HG02884 (cell line): ENCODE results near the gene BMF.

ENCODE experiments used
- ATAC-seq: cut with Tn5 transposase; IDR thresholded peaks from one replicate; pipeline ENCODE4 v1.9.1; 2021; ENCODE audit warnings: mild to moderate bottlenecking, moderate library complexity; ENCODE audit not compliant: unreplicated experiment

Gene BMF

DNA sequence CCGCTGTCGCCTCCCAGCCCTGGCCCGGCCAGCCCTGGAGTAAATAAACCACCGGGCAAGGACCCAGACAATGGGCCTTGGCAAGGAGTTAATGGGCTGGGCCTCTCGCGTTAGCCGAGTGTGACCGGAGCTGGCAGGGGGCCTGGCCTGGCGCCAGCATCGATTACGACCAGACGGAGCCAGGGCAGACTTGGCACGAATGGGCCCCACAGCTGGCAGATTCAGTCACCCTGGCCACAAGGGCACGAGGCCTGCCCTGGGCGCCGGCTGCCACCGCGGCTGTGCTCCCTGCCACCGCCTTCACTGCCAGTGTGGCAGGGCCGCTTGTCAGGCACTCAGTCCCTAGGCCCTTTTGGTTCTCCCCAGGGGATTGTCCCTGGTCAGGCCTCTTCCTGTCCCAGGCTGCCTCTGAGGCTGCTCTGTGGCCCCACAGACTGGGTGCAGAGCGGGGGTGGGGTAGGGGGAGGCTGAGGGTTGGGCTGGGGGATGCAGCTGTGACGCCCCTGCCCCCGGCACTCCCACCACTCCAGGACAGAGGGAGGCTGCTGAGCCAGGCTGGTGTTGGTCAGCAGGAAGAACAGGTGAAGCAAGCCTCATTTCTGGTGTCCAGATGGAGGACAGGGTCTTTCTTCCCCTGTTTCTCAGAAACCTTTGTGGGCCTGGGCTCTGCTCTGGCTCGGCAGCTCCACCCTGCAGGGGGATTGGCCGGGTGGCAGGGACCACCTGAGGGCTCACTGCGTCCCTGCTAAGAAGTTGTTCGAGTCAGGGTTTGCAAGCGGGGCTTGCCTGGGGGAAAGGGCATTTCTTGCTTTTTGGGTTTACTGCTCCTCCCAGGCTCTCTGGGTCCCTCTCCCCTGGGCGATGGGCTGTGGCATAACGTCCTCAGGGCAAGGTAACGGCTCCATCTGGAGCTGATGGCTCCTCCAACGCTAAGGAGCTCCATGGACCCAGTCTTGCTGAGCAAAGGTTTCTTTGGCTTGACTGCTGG is 39.2 kb downstream of the BMF start:
- ATAC-seq: no peak

DNA sequence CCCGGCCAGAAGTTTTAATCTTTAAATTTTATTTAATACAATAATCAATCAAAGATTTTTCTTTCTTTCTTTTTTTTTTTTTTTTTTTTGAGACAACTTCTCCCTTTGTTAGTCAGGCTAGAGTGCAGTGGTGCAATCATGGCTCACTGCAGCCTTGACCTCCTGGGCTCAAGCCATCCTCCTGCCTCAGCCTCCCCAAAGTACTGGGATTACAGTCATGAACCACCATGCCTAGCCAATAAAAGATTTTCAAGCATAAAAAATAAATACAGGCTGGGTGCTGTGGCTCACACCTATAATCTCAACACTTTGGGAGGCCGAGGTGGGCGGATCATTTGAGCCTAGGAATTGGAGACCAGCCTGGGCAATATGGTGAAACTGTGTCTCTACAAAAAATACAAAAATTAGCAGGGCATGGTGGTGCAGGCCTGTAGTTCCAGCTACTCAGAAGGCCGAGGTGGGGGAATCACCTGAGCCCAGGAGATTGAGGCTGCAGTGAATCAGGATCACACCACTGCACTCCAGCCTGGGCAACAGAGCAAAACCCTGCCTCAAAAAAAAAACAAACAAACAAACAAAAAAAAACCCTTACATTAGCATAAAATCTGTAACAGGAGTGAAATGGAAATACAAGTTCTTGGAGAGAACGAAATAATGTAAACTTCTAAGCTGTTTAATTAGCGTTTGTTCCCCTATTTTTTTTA is 40.6 kb downstream of the BMF start:
- ATAC-seq: no peak

DNA sequence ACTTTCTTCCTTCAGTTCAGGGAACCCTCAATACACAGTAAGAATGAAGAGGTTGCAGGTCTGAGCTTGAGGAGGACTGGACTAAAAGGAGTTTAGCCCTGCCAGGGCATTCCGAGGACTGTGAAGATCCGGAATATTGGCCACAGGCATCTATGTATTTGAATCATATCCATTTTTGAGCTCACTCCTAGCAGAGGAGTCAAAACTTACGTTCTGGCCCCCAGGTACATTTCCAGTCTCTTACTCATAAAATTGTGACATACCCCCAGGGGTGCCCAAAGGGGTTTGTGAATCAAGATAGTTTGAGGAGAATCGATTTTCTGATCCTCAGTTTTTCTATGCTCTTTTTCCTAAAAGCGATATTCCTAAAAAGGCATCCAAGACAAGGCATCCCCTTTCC is 42.1 kb downstream of the BMF start:
- ATAC-seq: no peak

DNA sequence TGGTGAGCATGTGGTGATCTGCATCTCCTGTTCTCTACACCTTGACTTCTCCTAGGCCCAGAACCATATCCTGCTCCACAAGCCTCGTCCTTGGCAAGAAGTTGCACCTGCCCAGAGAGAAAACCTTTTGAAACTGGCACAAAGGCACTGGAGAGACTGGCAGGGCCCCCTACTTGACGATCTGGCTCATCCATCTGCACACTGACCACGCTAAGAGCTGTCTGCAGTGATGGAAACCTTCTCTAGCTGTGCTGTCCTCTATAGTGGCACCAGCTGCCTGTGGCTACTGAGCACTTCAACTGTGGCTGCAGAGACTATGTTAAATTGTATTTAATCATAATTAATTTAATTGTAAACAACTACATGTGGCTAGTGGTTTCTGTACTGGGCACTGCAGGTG is 43.5 kb downstream of the BMF start:
- ATAC-seq: no peak

DNA sequence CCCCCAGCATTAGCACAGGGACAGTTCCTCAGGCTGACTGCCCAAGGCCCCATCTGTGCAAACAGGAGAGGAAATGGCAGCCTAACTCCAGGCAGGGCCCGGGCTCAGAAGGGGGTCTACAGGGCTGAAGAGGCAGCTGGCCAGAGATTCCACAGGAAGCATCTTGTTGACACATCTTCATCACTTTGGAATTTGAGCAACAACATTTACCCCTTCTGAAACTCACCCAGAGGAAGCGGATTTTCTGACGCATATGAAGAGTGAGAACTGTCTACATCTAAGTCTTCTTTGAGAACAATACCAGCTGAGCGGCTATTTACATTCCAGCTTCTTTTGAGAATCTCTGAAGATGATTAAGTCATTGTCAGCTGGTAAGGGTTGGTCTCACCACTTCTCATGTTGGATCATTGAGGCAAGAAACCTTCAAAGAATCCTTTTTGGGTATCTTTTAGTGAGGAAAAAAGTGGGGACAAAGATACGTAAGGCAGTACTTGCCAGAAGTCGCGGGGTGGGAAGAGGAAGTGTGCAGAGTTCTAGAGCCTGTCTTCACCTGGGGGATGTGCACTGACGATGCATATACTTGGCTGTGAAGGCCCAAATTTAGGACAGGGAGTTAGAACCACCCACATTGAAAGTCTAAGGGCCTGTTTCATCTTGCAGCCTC is 44.3 kb downstream of the BMF start:
- peak; percentile 59 for ATAC-seq

DNA sequence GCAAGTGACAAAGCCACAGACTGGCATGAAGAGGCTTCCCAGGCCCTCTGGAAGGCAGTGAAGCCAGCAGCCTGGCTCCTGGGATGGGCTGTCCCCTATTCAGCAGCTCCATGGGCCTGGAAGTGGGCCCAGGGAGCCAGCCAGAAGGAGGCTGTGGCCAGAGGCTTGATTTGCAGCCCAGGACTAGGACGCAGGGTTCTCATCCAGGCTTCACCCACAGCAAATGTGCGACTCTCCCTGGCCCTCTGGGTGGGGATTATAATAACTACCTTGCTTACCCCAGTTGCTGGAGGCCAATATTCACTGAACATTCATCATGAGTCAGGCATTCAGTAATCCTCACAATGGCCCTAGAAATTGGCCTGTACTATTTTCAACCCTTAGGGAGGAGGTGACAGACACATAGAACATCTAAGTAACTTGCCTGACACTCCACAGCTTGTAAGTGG is 45.1 kb downstream of the BMF start:
- ATAC-seq: no peak

DNA sequence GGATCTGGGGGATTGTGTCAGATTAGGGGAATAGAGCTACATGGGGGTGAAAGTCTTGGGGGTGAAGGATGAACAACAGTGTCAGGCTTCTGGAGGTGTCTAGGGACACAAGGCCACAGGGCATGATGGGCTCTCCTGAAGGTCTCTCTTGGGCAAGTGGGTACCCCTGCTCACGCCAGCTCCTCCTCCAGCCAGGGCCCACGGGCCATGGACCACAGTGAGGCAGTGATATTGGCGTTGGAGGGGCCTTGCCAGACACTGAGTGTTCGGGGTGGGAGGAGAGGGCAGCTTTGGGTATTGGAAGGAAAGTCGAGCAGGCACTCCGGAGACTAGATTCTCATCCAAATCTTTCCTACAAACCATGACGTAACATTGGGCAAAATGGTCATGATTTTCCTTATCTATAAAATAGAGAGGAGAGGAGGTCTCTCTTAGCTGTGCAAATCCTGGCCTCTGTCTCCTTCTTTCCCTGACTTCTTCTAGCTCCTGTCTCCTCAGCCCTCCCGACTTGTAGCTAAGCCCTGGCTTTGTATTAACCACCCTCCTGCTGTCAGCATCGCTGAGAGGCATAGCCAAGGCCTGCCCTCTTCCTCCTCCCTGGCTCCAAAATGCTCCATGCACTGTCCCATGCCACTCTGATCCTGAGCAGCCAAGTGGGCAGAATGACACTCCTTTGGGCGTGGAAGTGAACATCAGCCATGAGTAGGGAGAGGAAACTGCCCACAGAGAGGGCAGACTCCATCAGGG is 45.7 kb downstream of the BMF start:
- ATAC-seq: no peak

DNA sequence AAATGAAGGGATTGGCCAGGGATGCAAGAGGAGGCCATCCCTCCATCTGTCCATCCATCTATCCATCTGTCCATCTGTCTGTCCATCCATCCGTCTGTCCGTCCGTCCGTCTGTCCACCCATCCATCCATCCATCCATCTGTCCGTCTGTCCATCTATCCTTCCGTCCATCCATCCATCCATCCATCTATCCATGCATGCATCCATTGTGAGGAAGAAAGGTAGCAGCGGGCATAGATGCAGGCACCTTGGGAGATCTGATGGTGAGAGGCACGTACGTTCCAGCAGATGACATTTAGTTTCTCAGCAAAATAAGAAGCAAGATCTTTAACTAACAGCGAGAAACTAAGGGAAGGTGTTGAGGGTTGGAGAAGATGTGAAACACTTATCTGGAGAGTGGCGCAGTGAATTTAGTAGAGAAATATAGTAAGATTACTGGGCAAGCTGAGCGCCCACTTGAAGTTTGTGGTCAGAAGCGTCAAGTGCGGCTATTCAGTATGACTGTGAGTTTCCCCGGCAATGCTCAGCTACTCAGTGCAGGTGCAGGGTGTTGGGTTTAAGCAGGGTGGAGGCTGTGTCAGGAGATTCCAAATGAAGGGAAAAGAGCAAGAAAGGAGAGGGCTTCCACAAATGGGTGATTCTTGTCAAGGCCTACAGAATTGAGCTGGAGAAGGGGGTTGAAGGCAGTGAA is 47.3 kb downstream of the BMF start:
- peak; percentile 70 for ATAC-seq

DNA sequence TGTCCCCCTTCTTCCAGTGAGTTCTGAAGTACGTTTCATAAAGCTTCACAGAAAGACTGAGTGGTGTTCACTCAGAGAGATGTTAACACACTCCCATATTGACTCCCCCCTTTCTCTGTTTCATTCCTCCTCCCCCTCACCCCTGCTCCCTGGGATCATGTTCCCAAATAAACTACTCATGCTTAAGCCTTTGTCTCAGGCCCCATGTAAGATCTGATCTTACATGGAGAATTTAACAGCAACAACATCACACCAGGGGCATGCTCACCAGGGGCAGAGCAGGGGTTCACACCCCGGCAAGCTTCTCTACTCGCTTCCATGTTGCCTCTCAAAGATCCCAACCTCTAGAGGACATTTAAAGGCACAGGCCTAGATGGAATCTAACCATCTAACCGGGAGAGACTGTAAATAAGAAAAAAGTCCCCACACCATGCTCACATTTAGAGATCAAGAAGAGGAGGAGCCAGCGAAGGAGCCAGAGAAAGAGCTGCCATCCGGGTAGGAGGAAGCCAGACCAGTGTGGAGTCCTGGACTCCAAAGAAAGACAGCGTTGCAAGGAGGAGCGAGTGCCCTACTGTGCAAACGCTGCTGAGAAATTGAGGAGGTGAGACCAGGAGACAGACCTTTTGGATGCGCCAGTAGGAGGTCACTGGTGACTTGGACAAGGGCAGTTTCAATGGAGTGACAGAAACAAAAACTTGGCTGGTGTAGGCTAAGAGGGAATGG is 48.3 kb downstream of the BMF start:
- no peak for ATAC-seq

DNA sequence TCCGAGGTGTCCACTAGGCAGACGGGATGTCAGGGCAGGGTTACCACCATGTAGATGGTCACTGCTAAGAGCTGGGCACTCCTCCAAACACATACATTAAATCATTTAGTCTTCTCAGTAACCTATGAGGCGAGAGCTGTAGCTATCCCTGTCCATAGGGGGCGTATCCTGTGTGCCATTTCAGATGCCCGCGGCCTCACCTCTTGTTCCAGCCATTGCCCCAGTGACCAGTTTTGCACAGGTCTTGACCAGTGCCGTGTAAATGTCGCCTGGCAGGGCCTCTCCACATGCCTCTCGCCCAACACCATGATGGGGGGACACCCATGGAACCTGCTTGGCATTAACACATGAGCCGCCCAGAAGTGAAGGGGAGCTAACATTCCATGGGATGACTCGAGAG is 48.9 kb downstream of the BMF start:
- no peak for ATAC-seq

DNA sequence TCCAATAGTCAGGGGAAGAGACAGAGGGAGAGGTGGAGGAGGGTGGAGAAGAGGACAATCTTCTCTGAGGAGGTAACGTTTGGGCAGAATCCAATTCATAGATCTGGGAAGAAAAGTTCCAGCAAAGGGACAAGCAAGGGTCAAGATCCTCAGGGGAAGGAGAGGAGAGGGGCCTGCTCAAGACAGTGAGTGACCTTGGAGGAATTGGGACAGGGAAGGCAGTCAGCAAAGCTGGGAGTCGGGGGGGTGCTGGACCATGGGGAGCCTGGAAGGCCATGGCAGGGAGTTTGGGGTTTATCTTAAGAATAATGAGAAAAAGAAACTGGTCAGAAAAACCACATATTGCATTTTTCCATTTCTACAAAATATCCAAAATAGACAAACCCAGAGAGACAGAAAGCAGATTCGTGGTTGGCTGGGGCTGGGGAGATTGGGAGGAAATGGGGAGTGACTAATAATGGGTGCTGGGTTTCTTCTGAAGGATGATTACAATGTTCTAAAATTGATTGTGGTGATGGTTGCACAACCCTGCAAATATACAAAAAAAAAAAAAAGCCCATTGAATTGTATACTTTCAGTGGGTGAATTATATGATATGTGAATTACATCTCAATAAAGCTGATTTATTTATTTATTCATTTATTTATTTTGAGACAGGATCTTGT is 50.1 kb downstream of the BMF start:
- no peak for ATAC-seq

DNA sequence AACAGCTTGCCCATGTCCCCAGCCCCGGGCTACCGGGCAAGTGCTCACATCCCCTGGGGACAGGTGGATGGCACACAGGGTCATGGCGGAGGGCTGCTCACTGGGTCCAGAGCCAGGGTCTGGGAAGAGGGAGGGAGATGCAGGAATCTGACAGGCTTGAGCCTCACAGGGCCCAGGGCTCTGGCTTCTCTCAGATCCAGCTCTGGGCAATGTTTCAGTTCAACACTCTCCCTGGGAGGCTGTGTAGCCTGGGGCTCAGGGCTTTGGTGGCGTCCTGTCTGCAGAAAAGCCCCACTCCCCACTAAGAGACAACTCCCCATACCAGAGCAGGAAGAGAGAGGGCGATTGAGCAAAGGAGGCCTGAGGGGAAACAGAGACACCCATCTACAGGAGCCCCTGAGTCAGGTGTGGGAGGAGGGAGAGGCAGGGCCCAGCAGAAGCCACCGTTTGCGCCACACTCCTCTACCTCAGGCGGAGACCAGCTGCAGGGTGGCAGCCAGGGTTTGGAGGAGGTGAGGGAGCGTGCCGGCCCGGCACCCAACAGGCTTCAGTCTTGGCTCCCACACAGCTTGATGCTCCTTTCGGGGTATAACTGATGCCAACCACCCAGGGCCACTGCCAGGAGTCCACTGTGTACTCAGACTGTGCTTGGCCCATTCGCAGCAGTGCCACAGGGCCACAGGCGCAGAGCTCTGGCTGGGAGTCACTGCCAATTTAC is 52.9 kb downstream of the BMF start:
- no peak for ATAC-seq

DNA sequence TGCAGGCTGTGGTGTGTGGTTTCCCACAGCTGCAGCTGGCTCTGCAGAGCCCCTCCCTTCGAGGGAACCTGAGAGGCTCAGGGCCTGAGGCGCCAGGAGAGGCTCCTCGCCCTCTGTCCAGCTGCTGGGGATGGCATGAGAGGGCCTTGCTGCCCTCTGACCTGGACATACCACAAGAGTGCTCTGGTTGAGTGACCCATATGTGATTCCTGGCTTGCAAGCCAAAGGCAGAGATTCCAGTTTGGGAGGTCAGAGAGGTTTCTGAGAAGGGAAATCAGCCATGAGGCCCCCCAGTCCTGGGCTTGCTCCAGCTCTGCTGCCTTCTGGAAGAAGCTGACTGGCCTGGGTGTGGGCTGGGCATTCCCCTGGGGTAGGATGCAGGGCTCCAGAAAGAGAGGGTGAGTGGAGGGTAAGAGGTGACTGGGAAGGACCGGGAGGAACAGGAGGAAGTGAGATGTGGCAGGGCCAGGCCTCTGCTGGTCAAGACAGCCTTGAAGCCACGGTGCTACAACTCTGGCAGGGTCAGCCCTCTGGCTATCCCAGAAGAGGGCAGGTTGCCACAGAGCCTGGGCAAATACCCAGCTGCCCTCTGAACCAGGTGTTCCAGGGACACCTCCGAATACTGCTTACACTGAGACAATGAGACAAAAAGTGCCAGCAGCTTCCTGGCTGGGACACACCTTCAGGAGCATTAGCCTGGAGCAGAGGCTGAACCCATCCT is 53.7 kb downstream of the BMF start:
- peak; percentile 82 for ATAC-seq

DNA sequence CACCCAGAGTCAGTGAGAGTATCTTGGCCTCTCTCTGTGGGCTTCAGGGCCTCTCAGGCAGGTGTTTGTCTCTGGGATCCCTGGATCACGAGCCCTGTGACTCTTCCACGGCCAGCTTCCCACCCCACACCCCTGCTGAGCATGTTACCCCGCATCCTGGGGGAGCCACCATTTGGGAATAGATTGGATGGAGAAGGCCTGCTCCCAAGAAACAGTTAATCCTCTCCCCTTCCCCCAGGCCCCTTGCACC is 54.1 kb downstream of the BMF start:
- ATAC-seq: peak; percentile 31

DNA sequence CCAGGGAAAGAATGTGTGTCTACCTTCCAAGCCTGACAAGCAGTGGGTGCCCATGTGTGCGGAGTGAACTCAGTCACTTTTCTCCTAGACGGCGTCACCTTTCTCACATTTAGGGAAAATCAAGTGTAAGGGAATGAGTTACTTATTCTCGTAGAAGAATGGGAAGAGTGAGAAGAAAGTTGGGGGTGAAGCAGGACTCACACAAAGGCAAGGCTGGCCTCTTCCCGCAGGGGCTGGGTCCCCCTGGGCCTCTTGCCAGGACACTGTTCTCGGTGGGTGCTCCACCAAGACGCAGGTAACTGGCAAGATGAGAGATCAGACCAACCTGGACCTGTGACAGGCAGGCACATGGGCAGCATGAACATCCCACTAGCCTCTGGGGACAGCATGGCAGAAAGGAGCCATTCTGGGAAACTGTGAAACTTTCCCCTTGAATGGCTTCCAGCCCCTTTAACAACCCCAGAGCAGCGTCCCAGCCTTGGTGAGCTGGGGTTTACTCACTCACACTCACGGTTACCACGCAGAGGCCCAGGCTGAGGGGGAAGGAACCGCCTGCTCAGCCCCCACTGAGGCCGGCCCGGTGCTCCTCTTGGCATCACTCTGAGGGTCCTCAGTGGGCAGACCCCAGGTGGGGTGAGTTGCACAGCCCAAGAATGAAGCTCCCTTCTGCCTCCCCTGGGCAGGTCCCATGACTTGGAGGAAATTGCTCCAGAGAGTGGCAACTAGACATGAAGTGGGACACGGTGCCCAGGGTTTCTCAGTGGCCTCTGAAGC is 54.7 kb downstream of the BMF start:
- no peak for ATAC-seq

DNA sequence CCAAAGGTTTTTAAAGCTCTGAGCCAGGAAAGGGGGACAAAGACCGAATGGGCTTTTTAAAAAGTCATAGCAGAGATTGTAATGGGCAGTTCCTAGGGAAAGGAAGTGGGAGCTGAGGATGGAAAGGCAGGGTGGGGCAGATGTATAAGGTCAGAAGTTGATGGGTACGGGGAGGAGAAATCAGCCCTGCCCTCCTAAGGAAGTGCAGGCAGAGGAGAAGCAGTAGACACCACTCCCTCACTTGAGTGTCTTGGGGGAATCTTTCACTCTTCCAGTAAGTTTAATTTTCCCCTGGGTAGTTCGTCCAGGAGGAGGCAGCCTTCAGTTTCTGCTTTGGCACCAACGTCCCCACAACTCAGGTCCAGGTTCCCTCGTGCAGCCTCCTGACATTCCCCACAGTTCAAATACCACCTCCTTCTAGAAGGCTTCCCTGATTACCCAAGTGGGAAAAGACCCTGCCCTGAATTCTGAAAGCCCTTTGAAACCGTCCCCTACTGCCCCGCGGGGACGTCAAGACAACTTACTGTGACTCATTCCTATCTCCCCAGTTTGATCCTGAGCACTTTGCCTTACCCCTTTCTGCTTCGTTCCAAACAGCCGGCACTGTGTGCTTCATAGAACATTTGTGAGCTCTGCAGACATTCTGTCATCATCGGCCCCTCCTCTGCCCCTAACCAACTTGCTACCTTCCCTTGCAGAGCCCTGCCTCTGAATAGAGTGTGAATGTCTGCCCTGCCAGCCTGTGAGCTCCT is 55.4 kb downstream of the BMF start:
- ATAC-seq: no peak

DNA sequence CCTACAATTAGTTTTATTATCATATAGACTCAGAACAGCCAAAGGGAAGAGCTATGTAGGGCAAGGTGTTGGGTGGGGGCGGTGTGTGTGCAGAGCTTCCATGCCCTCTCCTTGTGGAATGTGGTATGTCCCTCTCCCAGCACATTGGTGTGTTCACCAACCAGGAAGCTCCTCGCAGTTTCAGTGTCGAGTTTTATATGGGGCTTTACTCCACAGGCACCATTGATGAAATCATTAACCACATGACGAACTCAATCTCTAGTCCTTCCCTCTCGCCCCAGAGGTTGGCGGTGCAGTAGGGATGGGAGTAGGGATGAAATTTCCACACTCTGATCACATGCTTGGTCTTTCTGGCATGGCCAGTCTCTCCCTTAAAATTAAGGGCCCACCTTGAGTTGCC is 56.1 kb downstream of the BMF start:
- no peak for ATAC-seq
